Measurements from ENCODE around the gene CHST7.
A peak's percentile ranks its signal among the peaks of the same experiment; 100 is the strongest.

The CHST7 gene

DNA sequence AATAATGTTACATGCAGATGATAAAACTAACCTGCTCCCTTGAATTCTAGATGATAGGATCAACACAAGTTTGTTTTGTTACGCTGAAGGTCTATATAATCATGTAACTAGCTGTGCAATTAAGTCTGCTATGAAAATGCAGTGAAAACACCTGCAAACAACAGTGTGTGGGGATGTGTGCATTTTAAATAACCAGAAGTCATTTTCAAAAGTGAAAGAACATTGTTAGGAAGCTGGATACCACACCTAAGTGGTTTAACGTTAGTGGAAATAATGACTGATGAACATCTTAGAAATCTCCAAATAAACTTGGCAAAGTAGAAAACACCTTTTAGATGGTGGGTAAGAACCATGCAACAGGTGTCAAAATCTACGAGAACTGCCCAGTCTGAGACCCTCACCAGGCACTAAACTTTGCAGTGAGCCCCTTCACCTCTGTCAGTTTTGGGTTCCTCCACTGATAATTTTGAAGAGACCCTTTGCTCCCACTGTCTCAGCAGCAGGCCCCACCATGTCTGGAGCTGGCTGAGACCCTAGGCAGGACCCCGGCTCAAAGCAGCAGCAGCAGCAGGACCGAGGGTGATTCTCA lies 36.6 kb downstream of the CHST7 start:
- no peak for DNase-seq

DNA sequence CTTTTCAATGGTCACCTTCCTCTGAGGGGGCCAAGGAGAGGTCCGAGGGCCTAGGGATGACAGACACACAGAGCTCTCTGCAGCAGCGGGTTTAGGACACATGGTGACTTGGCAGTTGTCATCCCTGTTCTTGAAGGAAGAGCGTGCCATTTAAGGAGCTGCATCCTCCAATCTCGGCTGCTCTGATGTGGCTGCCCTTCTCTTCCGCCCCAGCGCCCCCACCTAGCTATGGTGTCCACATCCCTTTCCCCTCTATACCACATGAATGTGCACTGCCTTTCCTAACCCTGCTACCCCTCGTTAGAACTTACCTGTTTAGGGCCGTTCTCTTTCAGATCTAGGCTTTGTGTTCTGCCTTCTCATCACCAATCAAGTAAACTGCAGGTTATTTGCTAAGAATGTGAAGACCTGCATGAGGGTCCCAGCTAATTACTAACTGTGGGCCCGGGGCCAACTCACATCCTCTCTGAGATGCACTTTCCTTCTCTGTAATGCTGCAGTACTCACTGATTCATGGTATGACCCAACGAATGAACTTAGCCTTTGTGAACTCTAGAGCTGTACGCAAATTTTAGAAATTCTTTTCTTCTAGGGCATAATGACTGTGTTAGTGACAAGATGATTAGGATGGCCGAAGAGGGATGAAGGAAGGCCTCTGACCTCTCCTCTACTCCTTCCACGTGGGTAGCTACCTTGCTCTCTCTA lies 38.2 kb downstream of the CHST7 start:
- no peak for DNase-seq

DNA sequence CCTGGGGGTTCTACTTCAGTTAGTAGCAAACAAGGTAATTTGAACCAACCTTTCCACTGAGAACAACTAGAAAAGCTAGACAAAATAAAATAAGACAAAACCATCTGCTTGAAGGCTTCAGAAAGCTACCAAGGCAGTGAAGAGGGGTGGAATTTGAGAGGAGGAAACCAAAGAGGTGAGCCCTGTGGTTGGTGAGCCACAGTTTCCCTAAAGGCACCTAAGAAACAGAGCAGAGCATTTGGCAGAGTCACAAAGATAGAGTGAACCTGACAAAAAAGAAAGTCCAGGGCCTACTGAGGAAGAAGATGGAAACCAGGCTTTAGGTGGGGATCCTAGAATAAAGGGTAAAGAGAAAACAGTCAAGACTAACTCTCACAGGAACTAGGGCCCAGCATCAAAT lies 44.3 kb downstream of the CHST7 start:
- no peak for DNase-seq

DNA sequence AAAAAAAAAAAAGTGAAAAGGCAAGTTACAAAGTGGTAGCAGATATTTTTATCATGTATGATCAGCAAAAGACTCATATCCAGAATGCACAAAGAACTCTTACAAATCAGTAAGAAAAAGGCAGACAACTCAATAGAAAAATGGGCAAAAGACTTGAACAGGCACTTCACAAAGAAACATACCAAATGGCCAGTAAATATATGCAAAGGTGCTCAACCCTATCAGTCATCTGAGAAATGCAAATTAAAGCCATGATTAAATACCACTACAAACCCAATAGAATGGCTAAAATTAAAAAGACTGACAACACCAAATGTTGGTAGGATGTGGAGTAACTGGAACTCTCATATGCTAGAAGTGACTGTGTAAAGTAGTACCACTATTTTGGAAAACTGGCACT lies 45.4 kb downstream of the CHST7 start:
- no peak for DNase-seq

DNA sequence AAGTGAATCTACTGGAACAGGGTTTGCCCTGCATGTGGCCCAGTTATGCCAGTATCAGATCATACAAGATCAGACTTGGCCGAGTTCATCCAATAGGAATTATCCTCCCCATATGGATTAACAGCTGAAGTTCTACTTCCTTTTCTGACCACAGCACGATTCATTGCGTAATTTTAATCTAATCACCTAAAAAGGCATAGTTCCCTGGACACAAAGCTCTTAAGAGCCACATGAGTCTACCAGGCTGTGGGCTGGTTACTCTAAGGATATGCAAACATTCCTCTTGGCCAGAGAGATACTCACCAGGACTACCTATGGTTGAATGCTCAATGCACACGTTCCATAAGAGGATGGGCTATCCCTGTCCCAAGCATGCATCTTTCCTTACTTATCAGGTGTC lies 46.9 kb downstream of the CHST7 start:
- peak; percentile 14 for DNase-seq

DNA sequence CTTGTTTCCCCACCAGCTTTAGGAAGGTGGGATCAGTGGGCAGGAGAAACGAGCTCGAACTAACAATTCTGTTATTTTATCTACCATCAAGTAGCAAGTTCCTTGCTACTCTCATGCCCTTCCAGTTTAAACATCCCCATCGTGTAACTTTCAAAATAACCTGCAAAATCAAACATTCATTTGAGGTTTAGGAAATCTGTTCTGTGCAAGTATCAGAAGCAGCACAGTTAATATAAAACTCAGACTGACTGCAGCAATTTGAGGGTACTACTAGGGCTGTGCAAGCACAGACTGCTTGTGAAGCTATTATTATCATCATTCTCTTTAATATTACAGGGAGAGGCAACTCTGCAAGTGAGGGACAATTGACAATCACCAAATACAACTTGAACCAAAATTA lies 48.0 kb downstream of the CHST7 start:
- DNase-seq, result no peak

DNA sequence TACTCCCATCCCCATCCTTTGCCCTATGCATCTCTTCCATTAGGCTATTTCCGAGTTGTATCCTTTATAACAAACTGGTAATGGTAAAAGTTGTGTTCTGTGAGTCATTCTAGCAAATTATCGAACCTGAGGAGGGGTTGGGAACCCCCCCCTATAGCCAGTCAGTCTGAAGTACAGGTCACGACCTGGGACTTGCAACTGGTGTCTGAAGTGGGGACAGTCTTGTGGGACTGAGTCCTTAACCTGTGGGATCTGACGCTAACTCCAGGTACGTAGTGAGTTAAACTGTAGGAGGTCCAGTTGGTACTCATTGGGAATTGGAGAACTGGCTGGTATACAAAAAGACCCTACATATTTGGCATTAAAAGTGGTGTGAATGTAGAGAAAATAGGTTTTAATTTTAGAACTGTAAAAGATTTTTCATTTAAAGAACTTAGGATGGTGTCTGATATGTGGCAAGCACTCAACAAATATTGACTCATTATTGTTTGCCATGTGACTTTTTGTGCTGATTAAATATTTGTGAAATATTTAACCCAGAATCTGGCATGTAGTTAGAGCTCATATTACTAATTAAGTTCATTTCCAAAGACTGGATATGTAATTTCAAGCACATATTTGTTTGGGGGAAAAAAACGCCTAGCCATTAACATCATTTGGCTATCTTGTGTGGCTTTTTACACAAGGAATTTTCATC lies 50.7 kb downstream of the CHST7 start:
- DNase-seq, result no peak

DNA sequence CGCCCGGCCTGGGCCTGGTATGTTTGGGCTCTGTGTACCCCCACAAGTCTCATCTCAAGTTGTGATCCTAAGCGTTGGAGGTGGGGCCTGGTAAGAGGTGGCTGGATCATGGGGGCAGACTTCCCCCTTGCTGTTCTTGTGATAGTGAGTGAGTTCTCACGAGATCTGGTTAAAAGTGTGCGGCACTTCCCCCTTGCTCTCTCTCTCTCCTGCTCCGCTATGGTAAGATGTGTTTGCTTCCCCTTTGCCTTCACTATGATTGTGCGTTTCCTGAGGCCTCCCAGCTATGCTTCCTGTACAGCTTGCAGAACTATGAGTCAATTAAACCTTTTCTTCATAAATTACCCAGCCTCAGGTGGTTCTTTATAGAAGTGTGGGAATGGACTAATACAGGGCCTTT lies 53.0 kb downstream of the CHST7 start:
- DNase-seq, result no peak

DNA sequence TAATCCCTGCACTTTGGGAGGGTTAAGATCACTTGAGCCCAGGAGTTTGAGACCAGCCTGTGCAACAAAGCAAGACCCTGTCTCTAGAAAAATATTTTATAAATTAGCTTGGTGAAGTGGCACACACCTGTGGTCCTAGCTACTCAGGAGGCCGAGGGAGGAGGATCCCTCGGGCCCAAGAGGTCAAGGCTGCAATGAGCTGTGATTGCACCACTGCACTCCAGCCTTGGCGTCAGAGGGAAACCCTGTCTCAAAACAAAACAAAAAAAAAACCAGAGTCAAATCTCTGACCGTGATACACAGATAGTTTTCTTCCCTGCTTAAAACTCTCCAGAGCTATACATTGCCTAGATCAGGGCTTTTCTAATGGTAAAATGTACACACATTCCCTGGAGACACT lies 53.5 kb downstream of the CHST7 start:
- DNase-seq, result no peak

DNA sequence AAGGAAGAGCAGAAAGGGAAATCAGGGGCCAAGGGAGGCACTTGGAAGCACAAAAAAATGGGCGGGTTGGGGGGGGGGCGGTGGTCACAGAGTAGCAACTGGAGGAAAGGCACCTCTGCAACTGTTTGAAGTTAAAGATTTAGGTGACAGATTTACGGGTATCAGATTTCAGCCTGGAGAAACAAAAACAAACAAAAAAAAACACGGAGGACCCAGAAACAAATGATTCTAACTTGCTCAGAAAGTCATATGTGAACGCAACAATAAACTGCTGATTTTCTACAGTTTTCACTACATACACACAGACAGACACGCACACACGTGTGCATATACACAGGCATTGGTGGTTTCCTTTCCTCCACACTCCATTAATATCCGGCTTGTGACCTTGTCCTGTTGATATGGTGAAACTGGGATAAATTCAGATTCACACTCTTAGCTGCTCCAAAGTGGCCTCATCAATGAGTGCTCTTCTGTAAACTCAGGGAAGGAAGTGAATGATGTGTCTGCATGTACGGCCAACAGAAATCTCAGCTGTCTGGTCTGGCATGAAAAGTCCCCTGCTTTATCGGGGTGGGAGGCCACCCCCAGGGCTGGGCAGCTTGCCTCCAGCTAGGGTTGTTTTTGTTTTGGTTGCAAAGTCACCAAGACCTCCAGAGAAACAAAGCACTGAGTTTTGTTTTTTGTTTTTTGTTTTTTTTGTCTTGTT lies 54.3 kb downstream of the CHST7 start:
- DNase-seq, result no peak

DNA sequence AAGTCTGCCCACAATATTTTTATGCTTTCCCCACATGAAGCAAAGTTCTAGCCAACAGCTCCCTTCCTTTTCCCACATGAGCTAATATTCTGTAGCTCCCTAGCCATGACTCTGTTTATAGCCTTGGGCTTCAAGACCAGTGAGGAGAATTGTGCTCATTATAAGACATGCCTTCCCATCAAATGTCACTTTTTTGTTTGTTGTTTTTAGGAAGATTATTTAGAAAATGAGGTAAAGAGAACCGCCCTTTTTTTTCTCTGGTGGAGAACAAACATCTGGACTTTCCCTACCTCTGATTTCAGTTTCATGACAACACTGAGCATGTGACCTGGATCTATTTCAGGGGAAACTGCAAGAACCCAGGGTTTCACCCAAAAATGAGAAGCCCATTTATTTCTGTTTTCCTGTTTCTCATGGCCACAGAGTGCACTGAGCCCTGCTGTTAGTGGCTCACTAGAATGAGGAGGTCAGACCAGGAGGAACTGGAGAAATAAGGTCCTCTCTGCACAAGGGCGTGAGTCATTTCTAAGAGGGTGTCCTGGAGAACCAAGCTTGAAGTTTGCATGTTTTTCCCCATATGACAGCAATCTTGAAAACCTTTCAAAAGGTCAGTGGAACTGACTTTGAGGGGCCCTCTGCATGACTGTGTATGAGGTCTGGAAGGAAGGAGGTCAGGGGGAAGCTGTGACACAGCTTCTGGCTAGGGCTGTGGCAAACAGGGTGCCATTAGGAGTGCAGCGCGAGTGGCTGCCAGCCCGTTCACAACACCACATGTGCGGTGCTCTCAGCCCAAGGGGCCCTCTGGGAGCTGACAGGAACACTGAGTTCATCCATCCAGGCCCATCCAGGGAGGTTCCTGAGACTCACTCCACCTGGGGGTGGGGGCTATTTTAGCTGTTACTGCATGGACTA lies 55.2 kb downstream of the CHST7 start:
- no peak for DNase-seq

DNA sequence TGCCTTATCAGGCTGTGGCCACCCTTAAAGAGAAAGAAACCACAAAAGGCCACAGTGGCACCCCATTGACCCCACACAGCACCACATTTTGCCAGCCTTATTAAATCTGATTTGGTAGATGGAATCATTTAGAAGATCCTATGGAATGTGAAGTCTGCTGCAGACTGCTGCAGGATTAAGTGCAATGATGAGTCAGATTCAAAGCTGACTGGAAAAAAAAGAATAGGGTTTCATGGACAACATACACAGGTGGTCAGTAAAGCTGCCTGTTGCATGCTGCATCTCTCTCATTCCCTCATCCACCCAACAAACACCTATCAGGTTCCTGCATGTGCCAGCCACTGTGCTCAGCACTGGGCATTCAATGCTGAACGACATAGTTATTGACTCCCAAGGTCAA lies 56.6 kb downstream of the CHST7 start:
- no peak for DNase-seq

DNA sequence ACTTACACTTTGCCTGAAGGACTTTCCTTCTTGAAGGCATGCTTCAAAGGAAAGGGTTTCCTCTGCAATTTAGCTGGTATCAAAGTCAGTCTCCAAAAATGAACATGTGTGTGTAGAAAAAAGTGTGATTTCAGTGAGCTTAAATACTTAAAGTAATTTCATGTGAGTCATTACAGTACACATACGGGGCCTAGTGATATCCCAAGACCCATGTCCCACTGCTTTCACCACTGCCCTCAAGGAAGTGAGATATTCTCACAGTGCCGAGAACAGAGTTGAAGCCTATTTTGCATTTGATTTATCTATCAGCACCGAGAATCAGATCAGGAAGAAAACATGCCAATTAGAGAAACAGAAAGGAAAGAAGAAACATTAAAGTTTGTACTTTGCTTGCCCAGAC lies 61.0 kb downstream of the CHST7 start:
- no peak for DNase-seq

DNA sequence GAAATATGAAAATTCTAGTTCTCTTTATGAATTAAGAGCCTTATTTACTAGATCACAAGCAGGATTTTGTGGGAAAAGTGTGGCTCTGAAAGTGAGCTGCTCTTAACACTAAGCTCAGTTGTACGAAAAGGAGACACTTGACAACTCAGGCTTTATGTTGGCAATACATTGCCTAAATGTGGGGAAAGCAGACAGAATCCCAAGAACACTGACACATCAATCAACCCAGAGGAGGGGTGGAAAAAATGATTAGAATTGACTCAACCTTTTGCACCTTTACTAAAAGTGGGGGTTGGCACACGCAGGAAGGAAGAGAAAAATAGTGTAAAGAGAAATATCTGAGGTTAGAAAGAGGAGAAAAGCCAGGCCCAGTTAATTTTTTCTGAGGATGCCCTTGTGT lies 61.6 kb downstream of the CHST7 start:
- DNase-seq, result no peak

DNA sequence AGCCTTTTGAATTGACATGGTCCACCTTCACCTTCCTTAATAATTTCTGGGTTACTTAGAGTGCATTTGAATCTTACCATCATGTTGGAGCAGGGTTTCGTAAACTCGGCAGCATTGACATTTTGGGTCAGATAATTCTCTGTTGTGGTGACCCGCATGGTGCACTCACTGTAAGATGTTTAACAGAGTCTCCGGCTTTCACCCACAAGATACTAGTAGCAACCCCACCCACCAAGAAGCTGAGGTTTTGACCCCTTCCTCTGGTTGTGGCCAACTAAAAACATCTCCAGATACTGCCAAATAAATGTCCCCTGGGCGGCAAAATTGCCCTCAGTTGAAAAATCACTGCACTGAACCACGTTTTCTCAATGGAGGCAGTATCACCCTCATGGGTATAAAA lies 62.7 kb downstream of the CHST7 start:
- no peak for DNase-seq

DNA sequence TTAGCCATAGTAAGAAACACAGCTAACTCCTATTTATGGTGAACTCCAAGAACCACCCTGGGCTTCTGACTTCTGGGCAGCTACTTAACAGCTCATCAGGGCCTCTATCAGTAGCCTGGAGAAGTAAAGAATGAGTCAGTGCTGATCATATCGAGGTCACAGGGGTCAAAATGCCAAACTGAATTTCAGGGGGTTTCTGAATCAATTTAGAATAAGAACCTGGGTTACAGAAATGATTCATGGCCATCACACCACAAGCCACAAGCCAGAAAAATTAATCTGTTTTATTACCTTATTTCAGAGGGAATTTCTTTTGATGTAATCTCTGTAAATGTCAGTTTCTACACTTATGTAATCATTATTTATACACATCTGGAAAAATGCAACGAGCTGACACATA lies 64.4 kb downstream of the CHST7 start:
- DNase-seq, result peak; percentile 61

DNA sequence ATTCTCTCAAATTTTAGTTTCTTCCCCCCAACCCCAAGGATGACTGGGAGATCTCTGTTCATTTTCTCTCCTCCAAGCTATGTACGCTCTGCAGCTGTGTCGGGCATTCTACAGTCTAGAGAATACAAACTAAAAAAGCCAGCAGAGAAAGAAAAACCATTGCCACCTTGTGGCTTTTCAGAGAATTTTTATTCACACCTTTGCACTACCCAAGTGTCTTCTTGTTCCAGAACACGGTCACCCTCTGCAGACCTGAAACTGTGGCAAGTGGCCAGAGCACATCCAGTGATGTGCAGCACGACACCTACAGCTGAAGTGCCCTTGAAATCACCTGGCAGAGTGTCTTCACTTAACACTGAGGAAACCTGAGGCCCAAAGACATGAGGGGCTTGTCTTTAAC lies 68.6 kb downstream of the CHST7 start:
- DNase-seq, result no peak

DNA sequence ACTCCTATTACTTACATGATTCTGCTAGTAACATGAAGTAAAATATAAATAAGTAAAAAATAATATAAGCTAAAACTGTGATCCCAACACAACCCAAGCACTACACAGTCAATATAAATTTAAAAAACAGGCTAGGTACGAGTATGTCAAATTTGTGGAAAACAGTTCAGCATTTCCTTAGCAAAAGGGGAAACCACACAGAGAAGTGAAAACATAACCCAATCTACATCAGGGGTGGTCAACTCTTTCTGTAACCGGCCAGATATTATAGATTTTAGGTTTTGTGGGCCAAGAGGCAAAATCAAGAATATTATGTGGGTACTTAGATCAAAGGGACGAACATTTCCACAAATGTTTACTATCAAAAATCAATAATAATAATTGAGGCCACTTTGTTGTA lies 70.1 kb downstream of the CHST7 start:
- no peak for DNase-seq

DNA sequence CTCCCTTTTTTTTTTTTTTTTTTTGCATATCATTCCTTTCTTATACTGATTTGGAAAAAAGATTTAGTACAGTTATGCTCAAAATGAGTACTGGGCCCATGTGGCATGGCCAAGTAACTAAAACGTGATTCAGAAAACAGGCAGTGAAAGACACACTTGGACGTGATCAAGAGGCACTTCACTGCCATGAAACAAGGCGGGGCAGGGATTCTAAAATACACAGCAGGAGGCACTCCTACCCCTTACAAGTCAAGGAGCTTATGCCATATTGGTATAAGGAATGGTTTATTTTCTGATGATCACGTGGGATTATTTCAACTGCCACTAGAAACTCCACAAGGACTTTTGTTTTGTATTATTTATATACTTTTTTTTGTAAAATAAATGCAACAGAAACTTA lies 72.0 kb downstream of the CHST7 start:
- no peak for DNase-seq

DNA sequence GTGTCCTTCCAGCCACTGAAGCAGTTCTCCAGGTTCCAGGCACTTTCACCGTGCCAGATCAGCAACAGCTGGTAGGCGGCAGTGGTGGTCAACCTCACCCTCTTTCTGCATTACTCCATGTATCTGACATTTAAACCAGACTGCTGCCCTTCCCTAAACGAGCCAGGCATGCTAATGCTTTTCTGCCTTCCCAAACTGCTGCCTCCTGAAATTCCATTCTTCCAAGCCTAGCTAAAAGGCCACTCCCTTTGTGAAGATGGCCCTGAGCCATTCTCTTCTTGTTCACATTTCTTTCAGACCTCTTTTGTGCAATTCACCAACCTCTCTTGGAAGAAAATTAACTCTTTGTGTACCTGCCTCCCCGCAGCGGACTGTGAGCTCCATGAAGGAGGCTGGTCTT lies 73.7 kb downstream of the CHST7 start:
- DNase-seq, result no peak
